Liver (tissue), 9 donors: ENCODE measurements around the gene FAM107A. TPM values are rescaled to one million over a fixed set of nuclear protein-coding genes. Genes with fewer than 3 reads are reported as not detected.

Experiments used
- DNase-seq: peaks from one replicate; pipeline ENCODE4 v3.0.0-alpha.2; 2017; ENCODE audit warnings: low spot score
- H3K27ac ChIP-seq, 2 donors: one replicate each; pipeline ENCODE4 v1.7.0; 2013; ENCODE audit warnings: inconsistent platforms in 2 of 2, low read length in 2 of 2, control low read depth in 1 of 2, low read depth in 1 of 2, mild to moderate bottlenecking in 1 of 2
- H3K27me3 ChIP-seq, 4 donors: one replicate each; pipeline versions ENCODE4 v1.6.1 to v1.7.0; 2013; ENCODE audit warnings: low read length in 3 of 4, inconsistent platforms in 1 of 4, mild to moderate bottlenecking in 1 of 4, moderate library complexity in 1 of 4; ENCODE audit not compliant: control insufficient read depth in 4 of 4, insufficient read depth in 4 of 4
- H3K36me3 ChIP-seq, 4 donors: one replicate each; pipeline versions ENCODE4 v1.6.1 to v1.7.0; 2013; ENCODE audit warnings: low read length in 3 of 4, mild to moderate bottlenecking in 3 of 4, low read depth in 1 of 4, moderate library complexity in 1 of 4; ENCODE audit not compliant: control insufficient read depth in 4 of 4, insufficient read depth in 3 of 4
- H3K4me1 ChIP-seq, 4 donors: one replicate each; pipeline versions ENCODE4 v1.6.1 to v1.7.0; 2013; ENCODE audit warnings: low read length in 3 of 4, mild to moderate bottlenecking in 3 of 4, moderate library complexity in 1 of 4; ENCODE audit not compliant: control insufficient read depth in 4 of 4, insufficient read depth in 4 of 4
- H3K4me3 ChIP-seq, 3 donors: one replicate each; pipeline versions ENCODE4 v1.6.1 to v1.7.0; 2013; ENCODE audit warnings: low read length in 3 of 3, control low read depth in 1 of 3, low read depth in 1 of 3, mild to moderate bottlenecking in 1 of 3
- H3K9ac ChIP-seq, 2 donors: one replicate each; pipeline ENCODE4 v1.7.0; 2013; ENCODE audit warnings: low read length in 2 of 2, mild to moderate bottlenecking in 2 of 2, moderate library complexity in 2 of 2, control low read depth in 1 of 2, low read depth in 1 of 2
- H3K9me3 ChIP-seq, 4 donors: one replicate each; pipeline versions ENCODE4 v1.6.1 to v1.7.0; 2013; ENCODE audit warnings: low read length in 3 of 4; ENCODE audit not compliant: control insufficient read depth in 4 of 4
- ATF3 ChIP-seq: IDR thresholded peaks from 2 replicates; pipeline ENCODE4 v1.6.1; 2016; ENCODE audit warnings: antibody characterized with exemption
- EGR1 ChIP-seq, 2 donors: IDR thresholded peaks; 2 replicates each; pipeline ENCODE4 v1.6.1; 2016 to 2018; ENCODE audit warnings: antibody characterized with exemption in 2 of 2, low read depth in 2 of 2
- FOXA1 ChIP-seq: IDR thresholded peaks from 2 replicates; pipeline ENCODE4 v1.6.1; 2016; ENCODE audit warnings: antibody characterized with exemption
- FOXA2 ChIP-seq: IDR thresholded peaks from 2 replicates; pipeline ENCODE4 v1.6.1; 2016; ENCODE audit warnings: antibody characterized with exemption
- GABPA ChIP-seq, 2 donors: IDR thresholded peaks in 1 of 2; conservative IDR thresholded peaks in 1 of 2; 2 replicates each; pipeline ENCODE4 v1.6.1; 2016; ENCODE audit warnings: antibody characterized with exemption in 2 of 2, mild to moderate bottlenecking in 1 of 2, moderate library complexity in 1 of 2
- HNF4A ChIP-seq, 2 donors: conservative IDR thresholded peaks; 2 replicates each; pipeline ENCODE4 v1.6.1; 2016; ENCODE audit warnings: antibody characterized with exemption in 2 of 2, mild to moderate bottlenecking in 2 of 2
- HNF4G ChIP-seq: IDR thresholded peaks from 2 replicates; pipeline ENCODE4 v1.6.1; 2016; ENCODE audit warnings: antibody characterized with exemption
- JUND ChIP-seq, 2 donors: IDR thresholded peaks; 2 replicates each; pipeline ENCODE4 v1.6.1; 2016; ENCODE audit warnings: antibody characterized with exemption in 2 of 2
- MAX ChIP-seq: IDR thresholded peaks from 2 replicates; pipeline ENCODE4 v1.6.1; 2016; ENCODE audit warnings: antibody characterized with exemption
- NR2F2 ChIP-seq: IDR thresholded peaks from 2 replicates; pipeline ENCODE4 v1.6.1; 2016; ENCODE audit warnings: antibody characterized with exemption
- RAD21 ChIP-seq, 2 donors: IDR thresholded peaks; 2 replicates each; pipeline ENCODE4 v1.6.1; 2016; ENCODE audit warnings: antibody characterized with exemption in 2 of 2, mild to moderate bottlenecking in 2 of 2
- REST ChIP-seq: IDR thresholded peaks from 2 replicates; pipeline ENCODE4 v1.6.1; 2016; ENCODE audit warnings: antibody characterized with exemption, mild to moderate bottlenecking
- RXRA ChIP-seq, 2 donors: IDR thresholded peaks; 2 replicates each; pipeline ENCODE4 v1.6.1; 2017 to 2018; ENCODE audit warnings: antibody characterized with exemption in 2 of 2, mild to moderate bottlenecking in 1 of 2
- SP1 ChIP-seq: IDR thresholded peaks from 2 replicates; pipeline ENCODE4 v1.6.1; 2018; ENCODE audit warnings: antibody characterized with exemption, mild to moderate bottlenecking
- TAF1 ChIP-seq: conservative IDR thresholded peaks from 2 replicates; pipeline ENCODE4 v1.6.1; 2016; ENCODE audit warnings: antibody characterized with exemption, mild to moderate bottlenecking
- YY1 ChIP-seq: IDR thresholded peaks from 2 replicates; pipeline ENCODE4 v1.6.1; 2016; ENCODE audit warnings: antibody characterized with exemption, mild to moderate bottlenecking
- WGBS: extraction: QIAGEN DNeasy Blood & Tissue Kit; methylation state at CpG from one replicate; pipeline ENCODE4 v1.1.7; 2013; 5-methylcytosine and 5-hydroxymethylcytosine counted together
- polyA plus RNA-seq, 2 donors: library from polyadenylated mRNA; stranded (reverse) in 1 of 2; unstranded in 1 of 2; fragments of 200-250 nt in 1 of 2; fragments of >200 nt in 1 of 2; fragmentation: Nextera tagmentation in 1 of 2; extraction: Ambion mirVana in 1 of 2; gene quantifications; one replicate each; pipeline versions ENCODE4 v1.2.1 to v1.2.3, GENCODE V29; 2013 to 2015
- total RNA-seq, 2 donors: library from RNA; depleted of rRNA; stranded (reverse); fragments of >200 nt; gene quantifications; one replicate each; pipeline ENCODE4 v1.2.3, GENCODE V29; 2014
- TF ChIP-seq, protein P1 (sequence below): IDR thresholded peaks from 2 replicates; pipeline ENCODE4 v1.6.1; 2016; ENCODE audit warnings: antibody characterized with exemption
- TF ChIP-seq, protein P2 (sequence below): fragments of 150-350 bp; IDR thresholded peaks from 2 replicates; pipeline ENCODE4 v1.5.1; 2017; ENCODE audit warnings: improper control_type of control experiment, low read depth, low read length; ENCODE audit not compliant: missing input control
- donor health status: healthy.
- donor health status: healthy.
- donor health status: healthy.
- donor health status: healthy.
- donor health status: healthy.

FAM107A gene
- total and polyA plus RNA-seq, 4 donors: 0.05 to 4.7 (median 1.4) TPM

GRCh38 chr3:58606693-58607092 lies 29.5 kb upstream of the FAM107A start:
- Histone ChIP-seq H3K4me1 (no peaks in the 10 kb centered on the region), H3K36me3 (no peaks in the 10 kb centered on the region), H3K9ac (no peak overlapping the region), H3K4me3 (no peak overlapping the region), H3K27ac (no peak overlapping the region), H3K9me3 (no peaks in the 10 kb centered on the region), H3K27me3 (no peaks in the 10 kb centered on the region)
- 92% methylated on average over 1 of the region's 1 CpG for WGBS
- TF ChIP-seq YY1 (no peak), FOXA1 (no peak), NR2F2 (no peak), RAD21 (IDR thresholded peaks at IDR 0.05) (no peak), SP1 (no peak), JUND (IDR thresholded peaks at IDR 0.05) (no peak), EGR1 (IDR thresholded peaks at IDR 0.05; ENCODE audit: low read depth in 2 of 2) (no peak), TAF1 (no peak), REST (no peak), HNF4A (conservative IDR thresholded peaks at IDR 0.05) (no peak), MAX (no peak), HNF4G (no peak)
- TF ChIP-seq, protein P1, sequence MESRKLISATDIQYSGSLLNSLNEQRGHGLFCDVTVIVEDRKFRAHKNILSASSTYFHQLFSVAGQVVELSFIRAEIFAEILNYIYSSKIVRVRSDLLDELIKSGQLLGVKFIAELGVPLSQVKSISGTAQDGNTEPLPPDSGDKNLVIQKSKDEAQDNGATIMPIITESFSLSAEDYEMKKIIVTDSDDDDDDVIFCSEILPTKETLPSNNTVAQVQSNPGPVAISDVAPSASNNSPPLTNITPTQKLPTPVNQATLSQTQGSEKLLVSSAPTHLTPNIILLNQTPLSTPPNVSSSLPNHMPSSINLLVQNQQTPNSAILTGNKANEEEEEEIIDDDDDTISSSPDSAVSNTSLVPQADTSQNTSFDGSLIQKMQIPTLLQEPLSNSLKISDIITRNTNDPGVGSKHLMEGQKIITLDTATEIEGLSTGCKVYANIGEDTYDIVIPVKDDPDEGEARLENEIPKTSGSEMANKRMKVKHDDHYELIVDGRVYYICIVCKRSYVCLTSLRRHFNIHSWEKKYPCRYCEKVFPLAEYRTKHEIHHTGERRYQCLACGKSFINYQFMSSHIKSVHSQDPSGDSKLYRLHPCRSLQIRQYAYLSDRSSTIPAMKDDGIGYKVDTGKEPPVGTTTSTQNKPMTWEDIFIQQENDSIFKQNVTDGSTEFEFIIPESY: no peak
- TF ChIP-seq, protein P2, sequence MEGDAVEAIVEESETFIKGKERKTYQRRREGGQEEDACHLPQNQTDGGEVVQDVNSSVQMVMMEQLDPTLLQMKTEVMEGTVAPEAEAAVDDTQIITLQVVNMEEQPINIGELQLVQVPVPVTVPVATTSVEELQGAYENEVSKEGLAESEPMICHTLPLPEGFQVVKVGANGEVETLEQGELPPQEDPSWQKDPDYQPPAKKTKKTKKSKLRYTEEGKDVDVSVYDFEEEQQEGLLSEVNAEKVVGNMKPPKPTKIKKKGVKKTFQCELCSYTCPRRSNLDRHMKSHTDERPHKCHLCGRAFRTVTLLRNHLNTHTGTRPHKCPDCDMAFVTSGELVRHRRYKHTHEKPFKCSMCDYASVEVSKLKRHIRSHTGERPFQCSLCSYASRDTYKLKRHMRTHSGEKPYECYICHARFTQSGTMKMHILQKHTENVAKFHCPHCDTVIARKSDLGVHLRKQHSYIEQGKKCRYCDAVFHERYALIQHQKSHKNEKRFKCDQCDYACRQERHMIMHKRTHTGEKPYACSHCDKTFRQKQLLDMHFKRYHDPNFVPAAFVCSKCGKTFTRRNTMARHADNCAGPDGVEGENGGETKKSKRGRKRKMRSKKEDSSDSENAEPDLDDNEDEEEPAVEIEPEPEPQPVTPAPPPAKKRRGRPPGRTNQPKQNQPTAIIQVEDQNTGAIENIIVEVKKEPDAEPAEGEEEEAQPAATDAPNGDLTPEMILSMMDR: no peak
- DNase-seq: no peak

DNA sequence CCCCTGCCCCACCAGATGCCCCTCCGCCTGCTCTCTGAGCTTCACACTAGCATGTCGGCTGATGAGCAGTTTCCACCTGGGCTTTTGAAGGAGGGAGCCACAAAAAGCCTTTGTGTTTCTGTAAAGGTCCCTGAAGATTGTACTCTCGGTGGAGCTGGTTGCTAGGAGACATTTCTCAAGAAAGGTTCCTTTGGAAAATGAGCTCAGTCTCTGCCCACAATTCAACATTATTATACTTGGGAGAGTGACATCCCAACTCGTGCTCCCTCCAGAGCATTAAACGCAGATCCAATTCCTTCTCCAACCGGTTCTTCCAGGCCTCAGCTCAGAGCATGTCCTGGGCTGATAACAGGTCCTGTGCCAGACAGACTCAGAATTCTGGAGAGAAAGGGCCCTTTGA lies 26.8 kb upstream of the FAM107A start:
- Histone ChIP-seq H3K9me3 (no peaks in the 10 kb centered on the region), H3K4me1 (no peaks in the 10 kb centered on the region), H3K9ac (no peak overlapping the region), H3K27ac (no peak overlapping the region), H3K36me3 (no peaks in the 10 kb centered on the region), H3K27me3 (no peaks in the 10 kb centered on the region), H3K4me3 (no peak overlapping the region)
- TF ChIP-seq FOXA1: no peak
- TF ChIP-seq ATF3: no peak
- TF ChIP-seq NR2F2: no peak
- no peak for TF ChIP-seq HNF4A (conservative IDR thresholded peaks at IDR 0.05)
- TF ChIP-seq RAD21 (IDR thresholded peaks at IDR 0.05): no peak
- no peak for TF ChIP-seq REST
- TF ChIP-seq FOXA2: no peak
- no peak for TF ChIP-seq MAX
- no peak for TF ChIP-seq YY1
- TF ChIP-seq EGR1 (IDR thresholded peaks at IDR 0.05; ENCODE audit: low read depth in 2 of 2): no peak
- no peak for TF ChIP-seq HNF4G
- TF ChIP-seq JUND (IDR thresholded peaks at IDR 0.05): no peak
- no peak for TF ChIP-seq RXRA (IDR thresholded peaks at IDR 0.05)
- TF ChIP-seq SP1: no peak
- TF ChIP-seq, protein P1: no peak
- TF ChIP-seq GABPA (IDR thresholded peaks at IDR 0.05 in 1 of 2, conservative IDR thresholded peaks at IDR 0.05 in 1 of 2): no peak
- no peak for DNase-seq
- 91% methylated on average over 6 of the region's 6 CpGs for WGBS
